GM21717 (cell line): ENCODE measurements around the gene PFKP.
"Not testable (repeated sequence)": the region's sequence is repeated elsewhere in the genome, so short reads cannot be mapped to it uniquely, and the experiment has no call there.

Source experiments
- ATAC-seq: cut with Tn5 transposase; IDR thresholded peaks from one replicate; pipeline ENCODE4 v1.9.1; 2021; ENCODE audit warnings: mild to moderate bottlenecking, moderate library complexity; ENCODE audit not compliant: unreplicated experiment

PFKP gene

DNA sequence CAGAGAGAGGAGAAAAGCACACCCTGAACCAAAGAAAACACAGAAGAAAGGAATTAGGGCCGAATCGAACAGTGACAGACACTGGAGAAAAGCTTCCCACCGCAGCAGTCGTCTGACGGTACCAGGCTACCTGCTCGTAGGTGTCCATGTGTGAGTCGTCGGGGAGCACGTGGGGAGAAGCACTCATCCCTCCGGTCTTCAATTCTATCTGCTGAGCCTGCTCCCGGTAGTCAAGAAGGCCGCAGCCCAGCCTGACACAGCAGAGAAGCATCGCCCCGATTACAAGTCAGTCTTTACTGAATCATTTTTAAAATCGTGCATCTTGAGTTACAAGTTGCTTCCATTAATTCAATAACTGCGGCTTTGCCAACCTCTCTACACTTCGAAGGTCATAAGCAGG is 80.7 kb downstream of the PFKP start:
- ATAC-seq = no peak

DNA sequence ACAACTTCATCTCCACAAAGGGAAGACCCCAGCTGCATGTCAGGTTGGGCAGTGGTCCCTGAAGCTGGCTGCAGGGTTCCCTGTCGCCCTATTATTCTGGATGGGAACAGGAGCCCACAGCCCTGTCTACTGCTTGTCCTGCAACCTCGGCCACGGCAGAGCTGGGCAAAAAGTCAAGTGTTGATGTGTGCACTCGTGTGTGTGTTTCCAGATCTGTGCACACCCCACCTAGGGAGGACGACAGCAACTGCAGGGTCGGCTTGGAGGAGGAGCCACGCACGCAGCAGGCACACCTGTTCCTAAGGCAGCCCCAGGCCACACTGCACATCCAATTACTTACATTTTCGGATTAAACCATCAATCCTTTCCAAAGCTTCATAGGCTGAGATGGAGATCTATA is 81.6 kb downstream of the PFKP start:
- no peak for ATAC-seq

DNA sequence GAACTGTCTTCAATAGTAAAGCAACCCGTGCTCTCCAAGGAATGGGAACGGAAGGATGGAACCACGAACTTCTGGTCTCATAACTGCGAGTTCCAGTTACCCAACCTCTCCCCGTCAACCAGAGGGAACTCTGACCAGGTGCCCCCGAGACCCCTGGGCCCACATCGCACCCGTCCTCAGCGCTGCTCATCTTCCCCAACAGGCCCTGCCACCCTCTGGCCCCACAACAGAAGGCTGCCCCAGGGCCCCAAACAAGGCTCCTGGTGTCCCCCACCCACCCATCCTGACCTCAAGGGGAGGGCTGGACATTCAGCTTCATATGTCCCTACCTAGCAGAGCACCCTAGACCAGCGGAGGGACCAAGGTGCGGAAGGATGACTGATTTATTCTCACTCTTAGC is 82.6 kb downstream of the PFKP start:
- ATAC-seq = no peak

DNA sequence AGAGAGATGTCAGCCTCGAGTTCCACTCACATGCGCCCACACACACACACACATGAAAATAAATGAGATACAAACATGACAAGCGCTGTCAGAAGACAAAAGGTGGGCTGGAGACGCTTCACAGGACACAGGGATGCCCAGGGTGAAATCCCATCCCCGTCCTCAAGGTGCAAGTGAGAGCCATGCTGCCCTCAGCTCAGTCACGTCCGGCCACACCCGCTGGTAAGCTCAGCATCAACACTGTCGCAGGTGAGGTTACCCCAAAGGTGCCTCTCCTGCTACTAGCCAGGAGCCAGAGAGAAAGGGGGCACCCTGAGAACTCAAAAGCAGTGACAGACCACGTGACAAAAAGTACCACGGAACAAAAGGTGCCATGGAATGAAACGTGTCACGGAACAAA is 83.0 kb downstream of the PFKP start:
- no peak for ATAC-seq

DNA sequence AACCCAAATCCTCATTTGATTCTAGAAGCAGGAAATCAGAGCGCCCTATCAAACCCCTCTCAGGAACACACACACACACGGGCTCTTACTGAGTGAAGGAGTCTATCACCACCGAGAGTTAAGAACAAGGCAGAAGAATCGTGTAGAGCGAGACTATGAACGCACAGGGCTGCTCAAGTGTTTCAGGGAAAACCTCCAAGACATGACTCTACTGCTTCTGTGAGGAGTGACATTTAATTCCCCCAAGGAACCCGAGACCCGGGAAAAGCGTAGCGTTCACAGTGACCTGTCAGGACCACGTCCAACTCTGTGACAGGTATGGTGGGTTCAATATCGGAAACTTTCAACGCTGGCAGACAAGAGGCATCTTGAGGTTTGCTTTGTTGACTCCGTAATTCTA is 83.6 kb downstream of the PFKP start:
- ATAC-seq = no peak

DNA sequence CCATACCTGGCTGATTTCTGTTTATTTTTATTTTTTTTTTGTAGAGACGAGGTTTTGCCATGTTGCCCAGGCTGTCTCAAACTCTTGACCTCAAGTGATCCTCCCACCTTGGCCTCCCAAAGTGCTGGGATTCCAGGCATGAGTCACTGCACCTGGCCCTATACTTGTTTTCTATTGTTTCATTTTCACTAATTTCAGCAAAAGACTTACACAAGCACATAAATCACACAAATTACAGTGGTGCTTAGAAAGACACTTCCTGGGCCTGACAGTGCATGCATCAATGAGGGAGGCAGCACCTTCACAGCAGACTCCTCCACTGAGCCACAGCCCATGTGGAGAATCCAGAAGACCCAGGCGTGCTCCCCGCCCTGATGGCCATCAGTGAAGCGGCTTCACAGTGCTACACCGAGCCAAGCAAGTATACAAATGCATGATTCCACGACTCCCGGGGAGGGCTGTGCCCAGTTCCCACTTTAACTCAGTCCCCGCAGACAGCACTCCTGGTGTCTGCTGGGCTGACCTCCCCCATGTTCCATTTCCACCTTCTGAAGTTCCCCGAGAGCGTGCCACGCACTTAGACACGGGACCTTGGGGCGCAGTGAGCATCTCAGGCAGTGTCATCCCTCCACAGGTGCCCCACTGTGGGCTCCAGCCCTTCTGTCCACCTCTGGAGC is 84.7 kb downstream of the PFKP start:
- no peak for ATAC-seq

DNA sequence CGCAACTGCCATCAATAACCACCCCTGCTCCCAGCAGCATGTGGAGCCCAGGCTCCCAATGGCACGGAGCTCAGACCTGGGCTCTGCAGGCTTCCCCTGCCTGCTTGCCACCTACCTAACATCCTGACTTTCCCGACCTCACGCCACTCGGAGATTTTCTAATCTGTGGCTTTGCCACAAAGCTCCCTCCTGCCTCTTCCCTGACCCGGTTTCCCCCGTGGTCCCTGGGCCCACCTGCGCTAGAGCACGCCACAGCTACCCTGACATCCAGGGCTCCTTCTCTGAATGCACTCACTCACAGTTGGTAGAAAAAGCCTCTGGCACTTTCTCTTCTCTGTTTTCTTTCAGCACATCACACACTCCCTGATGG is 85.2 kb downstream of the PFKP start:
- ATAC-seq = no peak

DNA sequence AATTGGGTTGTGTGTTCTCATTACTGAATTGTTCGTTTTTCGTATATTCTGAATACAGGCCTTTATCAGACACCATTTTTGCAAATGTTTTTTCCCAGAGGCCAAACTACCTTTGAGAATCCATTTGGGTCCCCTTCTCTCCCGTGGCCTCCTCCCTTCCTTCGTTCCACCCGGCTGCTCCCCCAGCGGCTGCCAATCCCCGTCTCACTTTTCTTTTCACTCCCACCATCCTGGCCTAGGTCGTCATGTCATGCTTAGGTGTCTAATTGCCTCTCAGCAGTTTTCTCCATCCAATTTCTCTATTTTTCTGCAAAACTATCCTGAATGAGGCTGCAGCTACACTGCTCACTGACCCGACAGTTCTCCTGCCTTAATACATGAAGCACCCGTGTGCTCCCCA is 87.3 kb downstream of the PFKP start:
- no peak for ATAC-seq

DNA sequence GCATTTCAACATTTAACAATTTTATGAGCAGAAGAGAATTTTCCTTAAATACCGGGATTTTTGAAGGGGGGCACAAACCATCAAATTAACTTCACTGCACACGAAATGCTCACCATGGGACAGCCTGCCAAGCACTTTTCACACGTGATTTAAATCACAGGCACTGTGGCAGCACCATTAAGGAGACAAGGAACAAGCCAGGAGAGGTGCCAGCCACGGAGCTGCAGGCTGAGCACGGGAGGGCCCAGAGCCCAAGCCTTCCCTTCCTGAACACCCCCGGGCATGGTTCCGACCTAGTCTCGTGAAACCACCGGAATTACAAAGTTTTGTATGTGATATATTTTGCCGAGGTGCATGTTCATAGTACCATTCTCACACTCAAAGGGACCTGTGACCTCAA is 91.8 kb downstream of the PFKP start:
- ATAC-seq = no peak

DNA sequence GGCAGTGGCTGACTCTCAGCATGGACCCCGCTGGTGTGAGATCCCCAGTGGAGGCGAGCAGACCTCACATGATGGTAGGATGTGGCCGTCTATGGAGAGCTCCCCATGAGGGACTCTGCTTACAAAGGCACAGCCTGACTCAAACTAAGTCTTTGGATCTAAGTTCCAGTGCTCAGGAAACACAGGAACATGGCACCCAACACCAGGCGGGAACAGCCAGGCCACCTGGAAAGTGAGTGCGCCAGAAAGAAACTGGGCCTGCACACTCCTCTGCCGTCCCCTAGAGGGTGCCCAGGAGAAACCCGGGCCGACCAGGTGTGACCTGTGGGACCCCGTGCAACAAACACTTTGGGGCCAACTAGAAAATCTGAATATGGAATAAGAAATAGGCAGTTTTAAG is 95.2 kb downstream of the PFKP start:
- ATAC-seq = no peak

DNA sequence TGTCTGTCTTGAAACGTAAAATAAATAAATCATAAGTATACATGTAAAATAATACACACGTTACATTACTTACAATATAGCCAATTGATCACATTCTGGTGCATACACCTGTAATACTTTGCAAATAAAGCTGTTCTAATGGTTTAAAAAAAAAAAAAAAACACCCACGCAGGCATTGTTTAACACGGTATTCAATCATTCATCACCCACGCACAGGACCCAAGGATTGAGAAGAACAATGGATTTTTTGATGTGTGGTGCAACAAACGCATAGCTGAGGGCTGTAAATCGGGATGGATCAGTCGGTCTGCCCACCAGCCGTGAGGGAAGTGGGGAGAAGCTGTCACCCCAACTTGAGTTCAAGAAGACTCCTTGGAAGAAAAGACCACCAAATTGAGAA is 96.5 kb downstream of the PFKP start:
- ATAC-seq = no peak

DNA sequence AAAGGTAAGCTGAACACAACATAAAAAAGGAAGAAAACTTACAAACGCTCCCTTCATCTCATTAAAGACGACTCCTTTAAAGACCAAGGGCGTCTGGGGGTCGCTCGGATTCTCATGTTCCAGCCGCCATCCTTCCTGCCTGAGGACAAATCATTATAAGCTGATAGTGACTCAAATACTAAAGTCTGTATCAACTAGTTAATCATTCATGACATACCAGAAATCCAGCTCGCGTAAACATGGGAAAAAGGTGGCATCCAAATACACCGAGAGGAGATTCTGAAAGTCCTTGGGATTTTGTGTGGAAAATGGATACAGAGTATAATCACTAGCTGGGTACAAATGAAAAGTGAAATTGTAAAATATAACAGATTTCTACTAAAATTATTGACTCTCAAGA is 97.8 kb downstream of the PFKP start:
- no peak for ATAC-seq

DNA sequence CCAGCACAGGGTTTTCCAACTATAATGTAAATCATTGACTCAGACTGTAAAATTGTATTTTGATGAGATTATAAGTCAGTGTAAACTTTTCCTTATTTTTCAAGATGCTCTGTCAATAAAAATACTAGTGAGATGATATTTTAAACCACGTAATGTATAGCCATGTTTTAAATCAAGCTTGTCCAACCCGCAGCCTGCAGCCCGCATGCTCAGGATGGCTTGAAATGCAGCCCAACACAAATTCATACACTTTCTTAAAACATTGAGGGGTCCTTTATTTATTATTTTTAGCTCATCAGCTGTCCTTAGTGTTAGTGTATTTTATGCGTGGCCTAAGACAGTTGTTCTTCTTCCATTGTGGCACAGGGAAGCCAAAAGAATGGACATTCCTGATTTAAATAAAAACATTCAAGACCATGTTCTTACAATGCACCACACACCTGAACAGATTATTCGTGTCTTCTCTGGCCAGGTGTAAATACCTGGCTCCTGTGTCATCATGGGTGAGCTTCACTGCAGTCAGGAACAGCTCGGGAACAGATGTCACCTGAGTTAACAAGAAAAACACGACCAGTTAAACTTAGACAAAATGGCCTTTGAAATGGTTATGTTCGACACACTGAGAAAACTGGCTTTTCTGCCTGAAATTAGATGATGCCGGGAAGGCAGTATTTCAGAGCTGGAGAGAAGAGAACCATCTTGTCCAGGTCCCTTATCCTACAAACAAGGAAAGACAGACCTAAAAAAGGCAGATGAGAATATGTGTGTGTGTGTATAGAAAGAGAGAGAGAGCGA is 99.3 kb downstream of the PFKP start:
- ATAC-seq = no peak

DNA sequence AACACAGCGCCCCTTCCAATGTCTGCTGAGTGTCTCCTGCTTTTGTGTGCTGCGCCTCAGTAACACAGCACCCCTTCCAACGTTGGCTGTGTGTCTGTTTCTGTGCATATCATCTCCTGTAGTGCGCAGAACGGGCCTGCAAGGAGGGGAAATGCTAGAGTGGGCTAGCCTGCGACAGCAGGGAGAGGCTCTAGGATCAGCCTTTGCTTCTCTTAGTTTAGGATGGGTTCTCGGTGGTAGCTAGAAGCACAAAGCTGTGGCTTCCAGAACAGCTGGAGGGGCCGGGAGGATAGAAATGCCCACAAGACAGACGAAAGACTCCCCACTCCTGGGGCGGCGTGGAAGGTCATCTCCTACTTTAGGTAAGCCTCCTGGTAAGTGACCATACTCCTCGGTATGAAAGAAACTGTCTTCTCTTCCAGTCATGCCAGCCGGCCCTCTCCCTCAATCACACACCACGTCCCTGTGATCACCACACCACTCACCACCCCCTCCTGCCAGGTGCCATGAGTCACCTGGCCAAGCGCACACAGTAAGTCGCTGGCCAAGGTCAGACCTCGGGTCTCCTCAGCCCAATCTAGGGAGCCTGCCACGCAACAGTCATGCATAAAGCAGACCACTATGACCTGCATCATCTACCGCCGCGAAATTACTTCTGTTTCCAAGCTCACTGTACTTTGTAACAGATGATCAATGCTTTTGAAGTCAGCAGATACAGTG is 100.4 kb downstream of the PFKP start:
- ATAC-seq = no peak

DNA sequence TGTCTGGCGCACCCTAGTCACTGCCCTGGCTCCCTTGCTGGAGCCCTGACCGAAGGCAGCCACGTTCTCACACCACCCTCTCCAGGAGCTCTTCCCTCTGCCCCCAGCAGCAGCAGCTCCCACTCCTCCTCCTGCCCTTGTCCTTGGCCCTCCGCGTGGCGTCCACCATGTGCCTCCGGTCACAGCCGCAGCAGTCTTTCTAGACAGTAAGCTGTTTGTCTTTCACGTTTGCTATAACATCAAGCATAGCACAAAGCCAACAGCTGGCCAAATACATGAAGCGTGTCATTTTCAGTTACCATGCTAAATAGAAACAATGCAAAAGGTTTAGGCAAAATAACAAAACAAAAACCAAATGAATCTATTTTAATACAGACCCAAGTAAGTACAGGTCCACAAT is 101.9 kb downstream of the PFKP start:
- no peak for ATAC-seq

DNA sequence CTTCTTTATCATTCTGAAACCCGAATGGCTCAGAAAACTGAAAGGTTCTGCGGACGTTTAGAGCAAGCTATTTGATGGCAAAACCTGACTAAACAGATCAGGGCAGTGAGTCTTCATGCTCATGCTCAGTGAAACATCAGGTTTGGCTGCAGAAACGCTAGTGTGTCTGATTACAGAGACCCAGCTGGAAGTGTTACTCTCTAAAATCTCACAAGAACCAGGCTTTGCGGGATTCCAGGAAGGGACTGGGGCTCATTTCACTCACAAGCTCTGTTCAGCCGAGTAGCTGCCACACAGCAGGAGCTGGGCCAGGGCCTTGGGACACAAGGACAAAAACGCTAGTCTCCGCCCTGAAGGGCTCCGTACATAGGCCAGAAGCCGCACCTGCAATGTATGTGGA is 102.3 kb downstream of the PFKP start:
- no peak for ATAC-seq

DNA sequence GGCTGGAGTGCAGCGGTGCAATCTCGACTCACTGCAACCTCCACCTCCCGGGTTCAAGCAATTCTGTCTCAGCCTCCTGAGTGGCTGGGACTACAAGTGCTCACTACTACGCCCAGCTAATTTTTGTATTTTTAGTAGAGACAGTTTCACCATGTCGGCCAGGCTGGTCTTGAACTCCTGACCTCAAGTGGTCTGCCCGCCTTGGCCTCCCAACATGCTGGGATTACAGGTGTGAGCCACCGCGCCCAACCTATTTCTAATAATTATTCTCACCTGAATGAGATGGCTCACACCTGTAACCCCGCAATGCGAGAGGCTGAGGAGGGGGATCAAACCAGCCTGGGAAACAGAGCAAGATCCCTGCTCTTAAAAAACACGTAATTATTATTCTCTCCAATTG is 104.1 kb downstream of the PFKP start:
- ATAC-seq = not testable (repeated sequence)

DNA sequence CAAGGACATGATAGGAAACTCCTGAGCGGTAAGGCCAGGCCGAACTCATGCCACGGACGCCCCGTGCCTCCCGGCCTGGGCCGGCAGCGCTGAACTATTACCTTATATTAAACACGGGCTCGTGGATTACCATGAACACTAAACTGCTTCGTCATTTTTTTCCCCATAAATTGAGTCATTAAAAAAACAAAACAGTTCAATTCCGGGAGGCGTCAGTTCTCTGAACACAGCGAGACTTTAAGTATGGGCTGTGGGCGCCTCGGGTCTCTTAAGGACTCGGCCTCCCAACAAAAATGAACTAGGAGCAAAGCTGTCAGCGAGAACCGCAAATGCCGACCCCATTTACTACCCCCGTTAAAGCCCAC is 104.7 kb downstream of the PFKP start:
- no peak for ATAC-seq

DNA sequence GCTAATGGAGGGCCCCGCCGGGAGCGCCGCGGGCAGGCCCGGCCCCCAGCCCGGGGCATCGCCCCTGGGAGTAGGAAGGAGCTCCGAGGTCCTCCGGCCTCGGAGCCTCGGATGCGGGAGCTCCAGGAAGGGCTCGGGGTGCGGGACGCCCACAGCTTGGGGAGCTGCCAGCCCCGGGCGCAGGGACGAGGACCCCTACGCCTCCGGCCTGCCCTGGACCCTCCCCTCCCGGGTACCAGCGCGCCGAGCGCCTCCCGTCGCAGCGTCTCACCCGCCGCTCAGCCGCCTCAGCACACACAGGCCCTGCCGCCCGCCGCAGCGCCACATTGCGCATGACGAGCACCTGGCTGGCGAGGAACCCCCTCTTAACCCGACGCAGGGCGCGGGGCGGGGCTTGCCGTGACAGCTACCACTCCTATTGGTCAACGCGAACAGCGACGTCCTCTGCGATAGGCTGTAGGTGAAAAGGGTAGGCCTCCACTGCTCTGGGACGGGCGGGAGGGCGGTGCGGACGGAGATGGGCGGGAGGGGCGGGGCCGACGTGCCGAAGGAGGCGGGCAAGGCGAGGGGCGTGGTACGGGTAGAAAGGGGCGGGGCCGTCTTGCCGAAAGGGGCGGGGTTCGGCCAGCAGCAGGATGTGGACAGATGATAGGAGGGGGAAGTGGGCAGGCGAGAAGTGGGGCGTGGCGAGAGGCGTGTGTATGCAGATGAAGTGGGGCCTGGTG is 105.3 kb downstream of the PFKP start, which contains the start of gene PITRM1:
Gene PITRM1 (minus strand): TSS at position 337 of the 725 bp plus-strand sequence. CDS start 10 bp downstream, at position 327.
- peak; percentile 97 for ATAC-seq

DNA sequence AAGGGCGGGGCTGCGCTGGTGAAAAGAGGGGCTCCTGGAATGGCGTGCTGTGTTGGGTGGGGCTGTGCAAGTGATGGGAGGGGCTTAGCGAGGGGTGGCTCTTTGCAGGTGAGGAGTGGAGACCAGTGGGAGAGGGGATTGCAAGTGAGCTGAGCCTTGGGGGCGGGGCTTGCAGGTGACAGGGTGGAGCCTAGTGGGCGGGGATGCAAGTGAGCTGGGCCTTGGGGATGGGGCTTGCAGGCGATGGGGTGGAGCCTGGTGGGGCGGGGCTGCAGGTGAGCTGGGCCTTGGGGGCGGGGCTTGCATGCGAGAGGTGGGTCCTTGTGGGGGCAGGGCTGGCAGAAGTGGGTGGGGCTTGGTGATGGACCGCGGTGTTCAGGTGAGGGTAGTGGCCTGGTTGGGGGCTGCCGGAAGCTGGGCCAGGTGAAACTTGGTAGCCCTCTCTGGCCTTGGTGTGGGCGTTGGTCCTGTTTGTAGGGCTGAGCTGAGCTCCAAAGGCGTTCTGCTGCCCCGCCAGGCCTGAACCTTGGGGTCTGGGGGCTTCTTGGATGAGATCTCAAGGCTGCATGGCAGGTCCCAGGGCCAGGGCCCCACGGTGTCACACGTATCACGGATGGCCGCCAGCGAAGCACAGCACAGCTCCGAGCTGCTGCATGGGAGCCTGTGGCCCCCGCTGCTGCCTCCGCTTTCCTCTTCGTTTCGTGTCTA is 106.0 kb downstream of the PFKP start:
- ATAC-seq = peak; percentile 38

DNA sequence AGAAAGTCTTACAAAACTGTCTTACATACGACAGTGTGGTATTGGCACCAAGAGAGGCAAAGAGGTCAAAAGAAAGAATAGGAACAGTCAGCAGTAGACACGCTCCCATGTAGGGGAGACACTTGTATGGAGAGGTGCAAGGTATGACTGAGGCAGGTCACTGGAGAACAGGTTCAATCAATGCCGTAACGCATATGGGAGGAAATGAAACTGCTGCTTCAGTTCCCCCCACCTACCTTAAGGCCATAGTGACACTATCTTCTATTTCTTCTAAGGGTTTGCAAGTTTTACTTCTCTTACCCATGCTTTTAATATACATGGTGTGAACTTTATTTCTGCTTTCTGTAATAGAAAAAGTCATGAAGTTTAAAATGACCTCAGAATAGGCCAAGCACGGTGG is 110.7 kb downstream of the PFKP start:
- no peak for ATAC-seq
